NCI-H345 treated with DMSO at 0.1 percent for 48 hours (cell line): ENCODE results near the gene UNC5C.

Experiments
- DNase-seq: peaks from one replicate; lab custom pipeline; 2025; ENCODE audit not compliant: unreplicated experiment; lab: John Stamatoyannopoulos, UW

The UNC5C gene

GRCh38 chr4:95546866-95547714 lies 1.7 kb downstream of the UNC5C start:
- DNase-seq = no peak

- DNase-seq = no peak
Measured at GRCh38 chr4:95546221-95546620, 2.6 kb downstream of the UNC5C start.

DNA sequence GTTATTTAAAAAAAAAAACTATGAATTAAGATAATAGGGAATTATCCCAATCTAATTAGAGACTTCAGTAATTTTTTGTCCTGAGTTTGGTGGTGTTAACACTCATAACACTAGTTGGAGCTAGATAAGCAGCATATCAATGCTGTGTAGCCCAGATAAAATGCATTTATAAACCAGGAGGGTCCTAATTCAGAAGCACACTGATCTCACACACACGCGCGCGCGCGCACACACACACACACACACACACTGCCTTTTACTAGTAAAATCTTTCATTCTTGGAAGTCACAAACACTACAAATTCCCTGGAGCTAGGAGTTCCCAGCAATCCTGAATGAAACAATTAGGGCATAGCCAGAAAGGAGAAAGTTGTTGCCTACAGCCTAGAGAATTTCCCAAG lies 3.2 kb downstream of the UNC5C start:
- no peak for DNase-seq

DNA sequence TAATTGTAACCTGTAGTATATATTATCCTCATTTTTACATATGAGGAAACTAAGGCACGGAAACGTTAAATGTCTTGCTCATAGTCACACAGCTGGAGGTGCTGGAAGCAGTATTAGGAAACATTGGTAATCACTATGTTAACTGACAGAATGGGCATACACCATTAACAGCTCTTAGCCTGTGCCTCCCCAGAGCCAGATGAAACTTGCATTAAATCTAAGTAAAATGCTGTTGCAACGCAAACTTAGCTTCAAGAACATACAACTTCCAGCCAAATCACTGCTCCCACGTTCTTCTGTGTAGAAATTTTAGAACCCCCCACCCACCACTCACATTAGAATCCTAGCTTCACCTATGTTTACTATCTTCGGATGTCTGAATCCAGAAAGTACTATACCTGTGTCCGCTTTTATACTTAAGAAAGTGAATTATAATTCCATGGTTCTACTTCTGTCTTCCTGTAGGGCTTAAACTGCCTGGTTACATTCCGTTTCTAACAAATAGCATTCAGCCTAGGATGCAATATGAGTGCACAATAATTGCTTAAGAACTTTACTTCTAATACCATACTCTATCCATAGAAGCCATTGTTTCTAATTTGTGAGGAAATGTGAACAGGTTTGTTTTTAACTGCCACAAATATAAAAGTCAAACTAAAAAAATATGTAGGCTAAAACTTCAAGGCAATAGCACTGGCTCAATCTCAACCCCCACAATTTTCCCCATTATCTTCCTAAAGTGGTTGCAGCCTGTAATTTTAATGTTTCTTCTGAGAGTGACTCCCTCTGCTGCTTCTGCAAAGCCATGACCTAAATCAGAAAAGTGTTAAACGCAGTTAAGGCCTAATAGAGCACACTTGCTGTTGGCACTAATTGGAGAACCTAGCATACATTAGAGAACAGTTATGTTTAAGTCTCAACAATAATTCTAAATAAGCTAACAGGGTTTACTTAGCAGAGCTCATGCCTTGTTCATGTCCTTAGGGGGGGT lies 4.4 kb downstream of the UNC5C start:
- DNase-seq = no peak

DNA sequence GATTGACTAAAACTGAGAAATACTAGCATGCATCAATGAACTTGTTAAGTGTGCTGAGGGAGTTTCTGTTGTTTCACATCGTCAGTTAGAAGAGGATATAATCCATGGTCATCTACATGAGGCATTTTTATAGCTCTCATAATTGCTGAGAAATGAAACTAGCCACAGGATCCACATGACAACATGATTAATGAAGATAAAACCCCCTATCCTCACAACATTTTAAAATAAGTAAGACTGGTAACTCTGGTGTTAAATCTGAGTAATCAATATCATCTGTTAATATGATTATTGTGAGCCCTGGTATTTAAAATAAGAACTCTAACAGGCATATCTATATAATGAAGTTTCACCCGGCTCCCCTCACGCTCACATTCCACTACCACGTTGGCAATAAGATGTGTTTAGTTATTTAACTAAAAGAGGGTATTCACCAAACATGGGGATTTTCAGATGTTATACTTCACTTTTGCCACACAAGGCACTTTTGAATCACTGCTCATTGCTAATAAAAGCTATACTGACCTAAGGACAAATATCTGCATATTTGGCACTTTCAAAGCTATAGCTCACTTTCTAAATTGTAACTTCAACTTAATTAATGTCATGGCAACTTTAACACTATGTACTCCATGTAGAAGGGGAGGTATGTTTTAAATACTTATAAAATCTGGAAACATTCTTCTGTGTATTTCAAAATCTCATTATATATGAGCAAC lies 6.7 kb downstream of the UNC5C start:
- no peak for DNase-seq

DNA sequence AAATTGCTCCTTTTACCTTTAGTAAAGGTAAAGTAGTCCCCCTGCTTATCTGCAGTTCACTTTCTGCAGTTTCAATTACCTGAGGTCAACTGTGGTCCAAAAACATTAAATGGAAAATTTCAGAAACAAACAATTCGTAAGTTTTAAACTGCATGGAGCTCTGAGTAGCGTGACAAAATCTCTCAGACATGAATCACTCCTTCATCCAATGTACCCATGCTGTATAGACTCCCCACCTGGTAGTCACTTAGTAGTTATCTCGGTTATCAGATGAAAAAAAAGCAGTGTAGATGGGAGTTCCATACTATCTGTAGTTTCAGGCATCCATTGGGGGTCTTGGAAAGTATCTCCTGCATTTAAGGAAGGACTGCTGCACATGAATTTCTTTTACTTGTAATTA lies 7.7 kb downstream of the UNC5C start:
- no peak for DNase-seq

- DNase-seq = no peak
Measured at GRCh38 chr4:95540227-95540626, 8.5 kb downstream of the UNC5C start.

DNA sequence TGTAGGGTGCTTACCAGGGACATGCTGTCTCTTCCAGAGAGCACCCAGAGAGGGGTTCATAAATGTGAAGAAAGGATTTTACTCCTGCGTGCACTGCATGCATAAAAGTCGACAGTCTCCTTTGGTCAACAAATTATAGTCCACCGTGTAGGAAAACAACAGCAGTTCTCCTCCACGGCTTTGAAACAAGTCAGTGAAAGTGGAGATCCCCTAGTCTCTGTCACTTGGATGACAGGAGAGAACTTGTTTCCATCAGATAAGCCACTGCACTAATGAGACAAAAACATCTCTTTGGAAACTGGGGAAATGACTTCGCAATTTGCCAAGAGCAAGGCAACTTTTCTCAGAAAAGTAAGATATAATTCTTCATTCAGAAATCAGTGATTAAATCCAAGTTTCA lies 9.7 kb downstream of the UNC5C start:
- no peak for DNase-seq

- no peak for DNase-seq
Measured at GRCh38 chr4:95537863-95538488, 10.8 kb downstream of the UNC5C start.

DNA sequence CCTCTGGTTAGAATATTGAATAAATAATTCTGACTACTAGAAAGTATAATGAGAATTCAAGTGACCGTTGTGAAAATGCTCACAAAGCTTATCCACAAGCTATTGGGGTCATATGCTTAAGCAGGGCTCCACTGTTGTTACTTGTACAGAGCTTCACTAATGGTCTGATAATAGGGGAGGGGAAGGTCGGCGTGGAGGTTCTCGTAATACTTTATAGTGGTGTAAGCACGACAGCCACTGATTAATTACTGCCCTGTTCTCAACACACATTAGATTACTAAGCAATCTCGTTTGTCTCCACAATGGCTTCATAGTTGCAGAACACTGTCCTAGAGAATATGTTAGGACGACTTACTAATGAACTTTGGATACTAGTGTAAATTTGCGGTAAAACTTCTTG lies 11.6 kb downstream of the UNC5C start:
- no peak for DNase-seq

GRCh38 chr4:95536650-95537049 lies 12.1 kb downstream of the UNC5C start:
- no peak for DNase-seq

- no peak for DNase-seq
Measured at GRCh38 chr4:95535180-95535579, 13.6 kb downstream of the UNC5C start.

GRCh38 chr4:95534032-95534431 lies 14.7 kb downstream of the UNC5C start:
- DNase-seq = no peak

- DNase-seq = no peak
Measured at GRCh38 chr4:95533254-95533653, 15.5 kb downstream of the UNC5C start.

DNA sequence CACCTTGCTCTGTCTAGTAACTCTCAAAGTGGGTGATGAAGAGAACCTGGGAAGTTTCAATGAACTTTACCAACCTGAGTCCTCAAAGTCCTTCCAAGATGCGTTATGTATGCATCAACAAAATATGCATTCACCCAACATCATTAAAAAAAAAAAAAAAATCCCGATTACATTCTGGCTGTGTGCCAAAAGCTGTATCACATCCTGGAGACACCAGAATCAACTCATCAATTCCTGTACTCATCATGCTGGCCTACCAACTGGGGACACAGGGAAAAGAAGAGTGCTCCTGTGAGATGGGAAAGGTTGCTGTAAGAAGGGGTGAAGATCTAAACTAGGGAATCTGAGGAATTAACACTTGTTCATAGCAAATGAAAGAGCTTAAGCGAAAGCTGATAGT lies 16.5 kb downstream of the UNC5C start:
- no peak for DNase-seq

GRCh38 chr4:95531141-95531540 lies 17.6 kb downstream of the UNC5C start:
- DNase-seq = no peak

- DNase-seq = no peak
Measured at GRCh38 chr4:95529946-95530345, 18.8 kb downstream of the UNC5C start.

DNA sequence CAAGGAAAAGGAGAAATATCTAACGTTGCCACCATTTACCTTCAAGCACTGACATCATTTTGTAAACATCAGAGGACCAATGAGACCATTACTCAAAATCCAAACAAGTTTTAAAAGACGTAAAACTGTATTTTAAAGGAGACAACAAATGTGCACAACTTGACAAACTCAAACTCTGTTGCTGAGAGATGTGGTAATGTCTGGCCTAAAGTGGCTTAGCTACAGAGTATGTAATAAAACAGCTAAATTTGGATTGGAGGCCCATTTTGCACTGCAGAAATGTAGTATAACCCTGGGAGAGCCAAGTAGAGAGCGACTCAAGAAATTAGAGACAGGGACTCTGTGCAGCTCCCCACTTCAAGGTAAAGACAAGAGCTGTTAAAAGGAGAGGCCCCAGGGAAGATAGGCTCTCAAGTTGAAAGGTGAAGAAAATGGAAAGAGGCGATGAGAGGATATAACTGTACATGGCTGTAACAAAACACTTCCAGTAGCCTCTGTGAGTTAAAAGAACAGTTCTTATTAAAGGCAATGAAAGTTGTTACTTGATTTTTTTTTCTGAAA lies 20.3 kb downstream of the UNC5C start:
- no peak for DNase-seq

GRCh38 chr4:95526075-95526474 lies 22.7 kb downstream of the UNC5C start:
- no peak for DNase-seq

- no peak for DNase-seq
Measured at GRCh38 chr4:95524729-95525128, 24.0 kb downstream of the UNC5C start.

DNA sequence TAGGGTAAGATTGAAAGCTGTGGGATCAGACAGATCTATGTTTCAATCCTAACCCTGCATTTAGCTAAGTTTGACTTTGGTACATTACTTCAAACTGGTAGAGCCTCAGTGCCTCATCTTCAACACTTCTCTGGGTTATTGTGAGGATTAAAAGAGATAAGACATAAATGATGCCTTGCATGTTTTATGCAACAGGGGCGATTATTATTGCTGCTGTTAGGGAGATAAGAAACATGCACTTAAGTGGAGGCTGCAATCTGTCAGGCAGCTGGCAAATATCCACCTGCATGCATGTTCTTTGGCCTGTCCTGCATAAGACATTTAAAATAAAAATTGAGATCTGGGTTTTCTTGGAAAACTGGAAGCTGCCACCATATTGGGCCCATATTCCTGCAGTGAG lies 24.6 kb downstream of the UNC5C start:
- no peak for DNase-seq
